ENCODE data around the gene KDM7A.

Gene KDM7A

DNA sequence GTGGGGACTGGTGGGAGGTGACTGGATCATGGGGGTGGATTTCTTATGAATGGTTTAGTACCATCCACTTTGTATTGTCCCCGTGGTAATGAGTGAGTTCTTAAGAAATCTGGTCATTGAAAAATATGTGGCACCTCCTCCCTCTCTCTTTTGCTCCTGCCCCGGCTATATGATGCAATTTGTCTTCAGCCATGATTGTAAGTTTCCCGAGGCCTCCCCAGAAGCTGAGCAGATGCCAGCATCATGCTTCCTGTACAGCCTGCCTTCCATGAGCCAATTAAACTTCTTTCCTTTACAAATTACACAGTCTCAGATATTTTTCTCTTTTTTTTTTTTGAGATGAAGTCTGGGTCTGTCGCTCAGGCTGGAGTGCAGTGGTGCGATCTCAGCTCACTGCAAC, 2.6 kb upstream of the KDM7A start:
- TF ChIP-seq, protein P1, sequence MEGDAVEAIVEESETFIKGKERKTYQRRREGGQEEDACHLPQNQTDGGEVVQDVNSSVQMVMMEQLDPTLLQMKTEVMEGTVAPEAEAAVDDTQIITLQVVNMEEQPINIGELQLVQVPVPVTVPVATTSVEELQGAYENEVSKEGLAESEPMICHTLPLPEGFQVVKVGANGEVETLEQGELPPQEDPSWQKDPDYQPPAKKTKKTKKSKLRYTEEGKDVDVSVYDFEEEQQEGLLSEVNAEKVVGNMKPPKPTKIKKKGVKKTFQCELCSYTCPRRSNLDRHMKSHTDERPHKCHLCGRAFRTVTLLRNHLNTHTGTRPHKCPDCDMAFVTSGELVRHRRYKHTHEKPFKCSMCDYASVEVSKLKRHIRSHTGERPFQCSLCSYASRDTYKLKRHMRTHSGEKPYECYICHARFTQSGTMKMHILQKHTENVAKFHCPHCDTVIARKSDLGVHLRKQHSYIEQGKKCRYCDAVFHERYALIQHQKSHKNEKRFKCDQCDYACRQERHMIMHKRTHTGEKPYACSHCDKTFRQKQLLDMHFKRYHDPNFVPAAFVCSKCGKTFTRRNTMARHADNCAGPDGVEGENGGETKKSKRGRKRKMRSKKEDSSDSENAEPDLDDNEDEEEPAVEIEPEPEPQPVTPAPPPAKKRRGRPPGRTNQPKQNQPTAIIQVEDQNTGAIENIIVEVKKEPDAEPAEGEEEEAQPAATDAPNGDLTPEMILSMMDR (IDR thresholded peaks at IDR 0.05) = no peak

DNA sequence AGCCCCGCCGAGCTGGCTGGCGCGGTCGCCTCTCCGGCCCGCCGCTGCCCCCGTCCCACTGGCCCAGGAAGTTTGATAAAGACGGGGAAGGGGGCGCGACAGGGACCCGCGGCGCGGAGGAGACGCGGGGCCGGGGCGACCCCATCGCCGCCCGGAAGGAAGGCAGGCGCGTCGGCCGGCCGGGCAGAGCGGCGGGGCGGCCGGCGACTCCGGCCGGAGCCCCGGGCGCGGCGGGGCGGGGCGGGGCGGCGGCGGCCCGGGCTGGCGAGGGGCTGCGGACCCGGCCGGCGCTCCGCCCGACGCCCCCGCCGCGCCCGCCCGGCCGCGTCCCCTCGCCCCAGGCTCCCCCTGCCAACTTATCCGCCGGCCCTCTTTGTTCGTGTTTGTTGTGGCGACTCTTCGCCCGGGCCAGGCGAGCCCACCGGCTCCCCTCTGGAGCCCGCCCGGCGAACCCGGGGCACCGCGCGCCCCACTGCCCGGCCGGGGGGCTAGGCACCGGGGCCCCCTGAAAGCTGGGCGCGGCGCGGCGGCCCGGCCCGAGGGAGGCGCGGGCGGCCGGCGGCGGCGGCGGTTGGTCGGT, 571 bp downstream of the KDM7A start:
- TF ChIP-seq, protein P1 (IDR thresholded peaks at IDR 0.05) = no peak

DNA sequence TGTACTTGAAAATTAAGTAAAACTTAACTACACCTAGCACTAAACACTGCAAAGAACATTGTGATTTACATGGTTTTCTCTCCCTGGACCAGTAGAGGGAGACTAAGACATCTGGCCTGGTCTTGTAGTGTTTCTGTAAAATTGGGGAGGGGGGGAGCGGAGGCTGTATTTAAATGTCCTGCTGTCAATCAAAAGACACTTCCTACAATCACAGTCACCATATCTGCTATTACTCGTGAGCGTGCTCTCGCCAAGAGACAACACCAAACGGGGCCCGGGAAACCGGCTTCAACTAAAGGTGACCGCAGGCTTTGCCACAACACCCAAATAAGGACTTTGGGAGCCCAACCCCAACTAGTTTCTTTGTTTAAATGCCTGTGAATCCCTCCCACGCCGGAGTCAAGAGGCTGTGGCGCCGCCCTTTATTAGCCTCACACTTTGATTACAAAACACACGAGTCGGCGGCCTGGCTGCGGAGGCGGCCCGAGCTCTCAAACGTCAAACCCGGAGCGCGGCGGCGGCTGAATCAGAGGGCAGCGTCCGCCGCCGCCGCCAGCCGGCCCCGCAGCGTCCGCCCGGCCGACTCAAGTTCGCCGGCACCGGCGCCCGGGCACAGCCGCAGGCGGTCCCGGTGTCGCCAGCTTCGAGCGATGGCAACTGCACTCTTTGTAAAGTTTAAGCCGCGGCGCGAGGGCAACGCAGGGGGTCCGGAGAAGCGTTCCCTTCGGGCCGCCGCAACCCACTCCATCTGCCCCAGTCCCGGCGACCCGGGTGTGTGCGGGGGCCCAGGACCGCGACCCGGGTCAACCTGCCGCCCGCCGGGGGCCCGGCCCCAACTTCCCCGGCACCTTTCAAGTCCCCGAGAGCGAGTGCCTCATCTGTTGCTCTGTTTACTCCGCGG, 1.3 kb downstream of the KDM7A start:
- TF ChIP-seq, protein P1 (IDR thresholded peaks at IDR 0.05) = peak; percentile 82

DNA sequence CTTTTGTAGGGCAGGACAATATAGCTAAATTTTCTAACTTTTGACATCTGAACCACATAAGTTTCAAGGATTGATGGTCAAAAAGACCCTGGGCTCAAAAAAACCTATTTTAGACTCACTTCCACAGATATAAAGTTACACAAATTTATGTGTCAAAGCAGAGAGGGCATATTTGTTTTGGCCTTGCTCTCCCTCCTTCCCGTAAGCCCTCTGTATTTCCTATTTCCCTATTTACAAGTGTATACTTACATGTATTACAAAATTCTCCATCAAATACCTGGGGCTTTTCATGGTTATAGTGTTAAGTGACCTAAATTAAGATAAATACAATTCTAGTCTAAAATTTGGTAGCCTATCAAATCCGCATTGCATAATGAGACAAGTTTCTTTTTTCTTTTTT, 2.6 kb downstream of the KDM7A start:
- TF ChIP-seq, protein P1 (IDR thresholded peaks at IDR 0.05) = no peak

DNA sequence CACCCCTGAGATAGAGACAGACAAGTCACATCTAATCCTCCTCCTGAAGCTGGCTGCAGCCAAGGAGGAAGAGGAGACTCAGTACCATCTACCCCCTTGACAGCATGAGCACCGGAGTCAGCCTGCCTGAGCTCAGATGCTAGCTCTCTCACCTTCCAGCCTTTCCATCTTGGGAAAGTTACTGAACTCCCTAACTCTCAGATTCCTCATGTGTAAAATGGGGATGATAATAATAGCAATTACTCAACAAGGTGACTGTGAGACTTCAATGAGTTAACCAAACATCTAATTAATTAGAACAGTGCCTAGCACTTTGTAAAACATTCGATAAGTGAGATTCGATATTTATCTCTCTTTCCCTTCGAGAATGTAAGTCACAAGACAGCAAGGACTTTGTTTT, 6.4 kb downstream of the KDM7A start:
- TF ChIP-seq, protein P1 (IDR thresholded peaks at IDR 0.05) = no peak

DNA sequence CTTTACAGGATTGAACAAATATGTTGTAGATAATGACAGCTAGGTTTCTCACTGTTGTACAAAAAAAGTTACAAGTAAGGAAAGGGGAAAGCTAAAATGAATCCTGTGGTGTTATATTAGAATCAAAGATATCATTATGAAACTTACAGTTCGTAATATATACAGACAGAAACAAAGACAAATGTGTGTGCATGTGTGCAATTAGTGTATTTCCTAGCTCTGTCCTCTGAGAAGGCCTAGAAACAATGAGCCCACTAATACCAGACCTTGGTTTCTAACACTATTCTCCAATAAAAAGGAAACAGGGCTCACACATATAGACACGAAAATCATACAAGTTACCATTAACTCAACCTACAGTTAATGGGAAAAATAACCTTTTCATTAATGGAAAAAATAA, 8.0 kb downstream of the KDM7A start:
- TF ChIP-seq, protein P1 (IDR thresholded peaks at IDR 0.05) = no peak

DNA sequence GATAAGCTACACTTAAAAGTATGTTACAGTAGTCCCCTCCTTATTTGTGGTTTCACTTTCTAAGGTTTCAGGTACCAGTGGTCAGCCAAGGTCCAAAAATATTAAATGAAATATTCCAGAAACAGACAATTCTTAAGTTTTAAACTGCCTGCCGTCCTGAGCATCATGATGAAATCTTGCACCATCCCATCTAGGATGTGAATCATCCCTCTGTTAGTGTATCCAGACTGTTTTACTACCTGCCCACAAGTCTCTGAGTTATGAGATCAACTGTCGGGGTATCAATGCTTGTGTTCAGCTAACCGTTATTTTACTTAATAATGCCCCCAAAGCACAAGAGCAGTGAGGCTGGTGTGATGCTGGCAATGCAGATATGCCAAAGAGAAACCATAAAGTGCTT, 11.4 kb downstream of the KDM7A start:
- TF ChIP-seq, protein P1 (IDR thresholded peaks at IDR 0.05) = no peak

Measured in LNCAP (cell line).